Measurements from ENCODE around the gene EIF5B.
"Not testable (repeated sequence)": the region's sequence is repeated elsewhere in the genome, so short reads cannot be mapped to it uniquely, and the experiment has no call there.

The EIF5B gene

GRCh38 chr2:99356853-99357252, 19.7 kb downstream of the EIF5B start:
- Histone ChIP-seq H3K4me3 (replicated peaks; ENCODE audit: low read depth, low read length) (no peak overlapping the region), H3K27me3 (replicated peaks; ENCODE audit: control insufficient read depth, insufficient read depth, low read length) (no peaks in the 10 kb centered on the region), H3K36me3 (ENCODE audit: control insufficient read depth, insufficient read depth, low read length) (no peaks in the 10 kb centered on the region; the same call in 1 of the 2 replicates)
- DNase-seq (ENCODE audit: extremely low read depth, insufficient read length), result no peak
- TF ChIP-seq CTCF (IDR thresholded peaks at IDR 0.05; ENCODE audit: insufficient read depth, low read length, poor library complexity, severe bottlenecking), result no peak

- Histone ChIP-seq H3K27me3 (replicated peaks; ENCODE audit: control insufficient read depth, insufficient read depth, low read length) (no peaks in the 10 kb centered on the region), H3K4me3 (replicated peaks; ENCODE audit: low read depth, low read length) (no peak overlapping the region), H3K36me3 (ENCODE audit: control insufficient read depth, insufficient read depth, low read length) (peaks cover 7% of the 10 kb centered on the region)
- TF ChIP-seq CTCF (IDR thresholded peaks at IDR 0.05; ENCODE audit: insufficient read depth, low read length, poor library complexity, severe bottlenecking), result no peak
- no peak for DNase-seq (ENCODE audit: extremely low read depth, insufficient read length)
Observed at GRCh38 chr2:99365661-99366060, 28.5 kb downstream of the EIF5B start.

GRCh38 chr2:99368854-99369253, 31.7 kb downstream of the EIF5B start:
- DNase-seq (ENCODE audit: extremely low read depth, insufficient read length); H3K27me3 ChIP-seq (replicated peaks; ENCODE audit: control insufficient read depth, insufficient read depth, low read length); H3K36me3 ChIP-seq (ENCODE audit: control insufficient read depth, insufficient read depth, low read length); H3K4me3 ChIP-seq (replicated peaks; ENCODE audit: low read depth, low read length): not testable (repeated sequence)

- Histone ChIP-seq H3K36me3 (ENCODE audit: control insufficient read depth, insufficient read depth, low read length) (peaks cover 2% of the 10 kb centered on the region), H3K4me3 (replicated peaks; ENCODE audit: low read depth, low read length) (no peak overlapping the region), H3K27me3 (replicated peaks; ENCODE audit: control insufficient read depth, insufficient read depth, low read length) (no peaks in the 10 kb centered on the region)
- TF ChIP-seq CTCF (IDR thresholded peaks at IDR 0.05; ENCODE audit: insufficient read depth, low read length, poor library complexity, severe bottlenecking), result no peak
- DNase-seq (ENCODE audit: extremely low read depth, insufficient read length), result no peak
Observed at GRCh38 chr2:99373144-99373543, 36.0 kb downstream of the EIF5B start.

- Histone ChIP-seq H3K27me3 (replicated peaks; ENCODE audit: control insufficient read depth, insufficient read depth, low read length) (no peaks in the 10 kb centered on the region), H3K4me3 (replicated peaks; ENCODE audit: low read depth, low read length) (no peak overlapping the region), H3K36me3 (ENCODE audit: control insufficient read depth, insufficient read depth, low read length) (peaks cover 2% of the 10 kb centered on the region)
- TF ChIP-seq CTCF (IDR thresholded peaks at IDR 0.05; ENCODE audit: insufficient read depth, low read length, poor library complexity, severe bottlenecking), result no peak
- no peak for DNase-seq (ENCODE audit: extremely low read depth, insufficient read length)
Observed at GRCh38 chr2:99374747-99375146, 37.6 kb downstream of the EIF5B start.

GRCh38 chr2:99376254-99376864, 39.2 kb downstream of the EIF5B start:
- TF ChIP-seq CTCF (IDR thresholded peaks at IDR 0.05; ENCODE audit: insufficient read depth, low read length, poor library complexity, severe bottlenecking), result no peak
- Histone ChIP-seq H3K4me3 (replicated peaks; ENCODE audit: low read depth, low read length) (no peak overlapping the region), H3K27me3 (replicated peaks; ENCODE audit: control insufficient read depth, insufficient read depth, low read length) (no peaks in the 10 kb centered on the region), H3K36me3 (ENCODE audit: control insufficient read depth, insufficient read depth, low read length) (peaks cover 2% of the 10 kb centered on the region)
- no peak for DNase-seq (ENCODE audit: extremely low read depth, insufficient read length)
